ENCODE results near the gene DENND1A. TPM values are rescaled to one million over a fixed set of nuclear protein-coding genes. Genes with fewer than 3 reads are reported as not detected.
"Not testable (repeated sequence)": the region's sequence is repeated elsewhere in the genome, so short reads cannot be mapped to it uniquely, and the experiment has no call there.

DENND1A gene
- total RNA-seq, 1 donor from 2014 or later: 14.9 TPM

DNA sequence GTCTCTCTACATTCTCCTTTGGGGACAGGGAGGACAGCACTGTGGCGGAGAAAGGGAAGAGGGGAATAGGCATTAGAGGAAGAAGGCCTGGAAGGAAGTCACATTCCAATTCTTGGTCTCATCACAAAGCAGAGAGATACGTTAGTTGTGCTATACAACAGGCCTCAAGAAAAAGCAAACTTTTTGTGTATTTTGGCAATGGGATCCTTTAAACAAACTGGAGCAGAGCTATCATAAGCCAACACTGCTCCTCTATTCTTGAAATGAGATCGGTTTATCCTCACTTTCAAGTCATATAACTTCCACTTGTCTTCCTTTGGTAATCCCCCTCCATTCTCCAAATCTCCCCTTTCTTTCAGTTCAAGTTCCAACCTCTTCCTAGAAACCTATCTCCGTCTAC, 6.5 kb downstream of the DENND1A start:
- intact Hi-C loops (cut with micrococcal nuclease): no loop called here

DNA sequence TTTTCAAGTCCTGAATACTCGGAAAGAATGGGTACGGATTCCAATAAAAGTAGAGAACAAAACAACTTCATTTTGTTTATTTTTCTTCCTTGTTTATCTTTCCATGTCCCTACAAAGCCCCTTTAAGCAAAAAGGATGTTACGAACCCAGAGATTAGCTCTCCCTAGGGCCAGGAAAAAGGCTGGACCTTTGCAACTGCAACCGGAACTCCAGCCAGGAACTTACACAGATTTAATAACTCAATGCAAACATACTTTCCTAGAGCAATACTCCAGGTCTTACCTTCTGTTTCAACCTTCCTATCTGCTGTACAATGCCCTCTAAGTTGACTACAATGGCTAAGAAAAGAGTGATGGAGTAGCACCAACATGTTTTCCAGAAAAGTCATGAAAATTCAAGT, 7.0 kb downstream of the DENND1A start:
- intact Hi-C loops (cut with micrococcal nuclease): no loop called here

DNA sequence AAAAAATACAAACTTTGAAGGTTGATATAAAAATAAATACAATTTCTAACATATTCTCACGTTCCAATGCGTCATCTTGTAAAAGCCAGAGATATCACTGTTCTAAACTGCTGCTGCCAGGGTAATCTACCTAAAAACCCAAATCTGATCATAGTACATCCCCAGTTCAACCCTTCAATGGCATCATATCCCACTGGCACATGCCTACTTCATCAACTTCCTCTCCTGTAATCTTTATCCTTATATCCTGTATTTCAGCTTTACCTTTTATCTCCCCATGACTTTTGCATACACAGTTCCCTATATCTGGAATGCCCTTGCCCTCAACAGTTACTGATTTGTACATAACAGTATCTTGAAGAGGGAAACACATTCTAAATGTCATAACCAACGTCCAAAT, 7.5 kb downstream of the DENND1A start:
- intact Hi-C loops (cut with micrococcal nuclease): no loop called here

DNA sequence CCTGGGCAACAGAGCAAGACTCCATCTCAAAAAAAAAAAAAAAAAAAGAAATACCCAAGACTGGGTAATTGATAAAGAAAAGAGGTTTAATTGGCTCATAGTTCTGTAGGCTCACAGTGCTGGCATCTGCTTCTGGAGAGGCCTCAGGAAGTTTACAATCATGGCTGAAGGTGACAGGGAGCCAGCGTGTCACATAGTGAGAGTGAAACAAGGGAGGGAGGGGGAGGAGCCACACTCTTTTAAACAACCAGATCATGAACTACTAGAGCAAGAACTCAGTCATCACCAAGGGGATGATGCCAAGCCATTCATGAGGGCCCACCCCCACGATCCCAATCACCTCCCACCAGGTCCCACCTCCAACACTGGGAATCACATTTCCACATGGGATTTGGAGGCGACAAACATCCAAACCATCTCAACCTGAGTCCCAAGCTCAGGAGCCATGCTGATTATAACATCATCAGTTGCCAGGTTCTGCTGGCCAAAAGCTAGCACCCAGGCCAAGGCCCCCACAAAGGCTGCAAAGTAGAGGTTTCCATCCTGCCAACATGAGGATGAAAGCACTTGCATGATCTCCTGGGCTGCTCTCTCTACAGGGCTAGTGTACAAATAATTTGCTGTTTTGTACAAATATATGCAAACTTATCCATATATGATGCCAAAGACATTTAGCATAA, 15.3 kb downstream of the DENND1A start:
- intact Hi-C loops (cut with micrococcal nuclease): no loop called here

DNA sequence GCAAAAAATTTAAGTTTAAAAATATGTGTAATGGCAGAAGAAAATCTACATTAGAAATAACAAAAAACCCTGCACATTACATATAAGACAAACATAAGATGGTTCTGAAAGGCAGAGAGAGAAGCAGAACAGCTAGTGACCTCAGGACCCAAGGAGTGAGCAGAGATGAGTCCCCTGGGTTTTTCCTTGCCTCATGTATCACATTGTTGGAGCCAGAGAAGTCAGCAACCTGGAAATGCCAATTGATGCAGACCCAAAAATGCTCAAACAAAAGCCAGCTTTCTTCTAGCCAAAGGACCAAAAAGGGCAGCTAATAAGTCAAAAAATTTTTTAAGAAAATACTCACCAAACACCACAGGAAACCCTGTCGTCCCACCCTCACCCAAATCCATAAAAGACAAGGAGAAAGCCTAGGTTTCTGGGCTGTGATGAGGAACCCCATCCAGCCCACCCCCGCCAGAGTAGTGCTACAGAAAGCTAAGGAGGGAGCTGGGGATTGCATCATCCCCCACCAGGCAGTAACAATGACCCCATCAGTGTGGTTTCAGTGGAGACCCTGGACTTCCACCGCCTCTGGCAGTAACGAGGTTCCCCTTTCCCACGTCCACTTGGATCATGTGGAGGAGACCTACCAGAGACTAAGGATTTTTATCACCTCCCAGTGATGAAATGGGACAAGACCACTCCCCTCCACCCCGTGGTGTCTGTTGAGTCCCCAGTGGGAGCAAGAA, 17.6 kb downstream of the DENND1A start:
- intact Hi-C loops (cut with micrococcal nuclease): no loop called here

DNA sequence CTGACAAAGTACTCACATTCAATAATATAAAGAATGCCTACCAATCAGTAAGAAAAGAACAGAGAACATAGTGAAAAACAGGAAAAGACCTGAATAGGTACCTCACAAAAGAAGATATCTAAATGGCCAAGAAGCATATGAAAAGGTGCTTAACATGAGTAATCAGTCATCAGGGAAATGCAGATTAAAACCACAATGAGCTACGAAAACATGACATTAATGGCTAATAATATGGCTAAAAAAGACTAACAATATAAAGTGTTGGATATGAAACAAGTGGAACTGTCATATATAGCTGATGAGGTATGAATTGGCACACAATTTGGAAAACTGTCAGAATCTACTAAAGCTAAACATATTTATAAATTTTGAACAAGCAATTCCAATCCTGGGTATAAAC, 18.9 kb downstream of the DENND1A start:
- intact Hi-C loops (cut with micrococcal nuclease): no loop called here

DNA sequence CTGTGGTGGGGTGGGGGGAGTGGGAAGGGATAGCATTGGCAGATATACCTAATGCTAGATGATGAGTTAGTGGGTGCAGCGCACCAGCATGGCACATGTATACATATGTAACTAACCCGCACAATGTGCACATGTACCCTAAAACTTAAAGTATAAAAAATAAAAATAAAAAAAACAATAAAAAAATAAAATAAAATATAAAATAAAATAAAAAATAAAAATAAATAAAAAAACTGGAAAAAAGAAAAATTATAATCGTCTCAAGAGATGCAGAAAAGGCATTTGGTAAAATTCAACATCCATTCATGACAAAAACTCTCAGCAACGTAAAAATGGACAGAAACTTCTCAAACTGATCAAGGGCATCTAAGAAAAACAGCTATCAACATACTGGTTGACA, 20.7 kb downstream of the DENND1A start:
- intact Hi-C loops (cut with micrococcal nuclease): not testable (repeated sequence)

DNA sequence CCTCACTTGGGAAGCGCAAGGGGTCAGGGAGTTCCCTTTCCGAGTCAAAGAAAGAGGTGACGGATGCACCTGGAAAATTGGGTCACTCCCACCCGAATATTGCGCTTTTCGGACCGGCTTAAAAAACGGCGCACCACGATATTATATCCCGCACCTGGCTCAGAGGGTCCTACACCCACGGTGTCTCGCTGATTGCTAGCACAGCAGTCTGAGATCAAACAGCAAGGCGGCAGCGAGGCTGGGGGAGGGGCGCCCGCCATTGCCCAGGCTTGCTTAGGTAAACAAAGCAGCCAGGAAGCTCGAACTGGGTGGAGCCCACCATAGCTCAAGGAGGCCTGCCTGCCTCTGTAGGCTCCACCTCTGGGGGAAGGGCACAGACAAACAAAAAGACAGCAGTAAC, 26.4 kb downstream of the DENND1A start:
- intact Hi-C loops (cut with micrococcal nuclease): not testable (repeated sequence)

DNA sequence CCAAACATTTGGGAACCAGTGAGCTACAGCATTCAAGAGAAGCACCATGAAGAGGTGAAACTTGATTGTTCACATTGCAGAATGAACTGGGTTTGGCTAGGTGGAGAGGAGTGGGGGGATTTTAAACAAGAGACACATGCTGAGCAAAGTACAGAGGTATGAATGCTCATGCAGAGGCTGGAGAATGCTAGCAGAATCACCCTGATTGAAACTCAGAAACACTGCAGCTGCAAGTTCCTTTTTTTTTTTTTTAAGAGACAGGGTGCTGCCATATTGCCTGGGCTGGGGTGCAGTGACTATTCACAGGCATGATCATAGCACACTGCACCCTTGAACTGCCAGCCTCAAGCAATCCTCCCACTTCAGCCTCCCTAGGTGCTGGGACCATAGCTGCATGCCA, 35.1 kb downstream of the DENND1A start:
- intact Hi-C loops (cut with micrococcal nuclease): no loop called here

DNA sequence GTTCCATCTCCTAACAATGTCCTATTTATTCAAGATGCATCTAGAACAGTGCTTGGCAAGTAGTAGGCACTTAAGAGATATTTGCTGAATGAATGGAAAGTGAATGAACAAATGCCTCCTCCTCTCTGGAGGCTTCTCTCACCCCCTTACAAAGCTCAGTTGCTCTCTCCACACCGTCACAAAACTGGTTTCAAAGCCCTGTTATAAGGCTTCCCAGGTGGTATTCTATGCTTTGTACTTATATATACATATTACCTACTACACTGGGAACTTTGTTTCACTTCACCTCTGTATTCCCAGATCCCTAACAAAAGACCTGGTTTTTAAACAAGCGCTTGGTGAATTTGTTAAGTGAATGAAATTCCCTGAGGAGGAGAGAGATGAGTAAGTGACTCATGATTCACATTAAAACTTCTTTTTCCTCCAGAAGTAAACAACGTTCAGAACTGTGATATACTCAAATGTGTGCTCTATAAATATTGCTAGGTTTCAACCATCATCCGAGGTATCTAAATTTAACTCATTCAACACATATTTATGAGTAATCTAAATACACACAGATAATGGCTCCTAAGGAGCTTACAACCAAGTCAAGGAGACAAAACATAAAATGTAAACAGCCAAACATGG, 36.0 kb downstream of the DENND1A start:
- intact Hi-C loops (cut with micrococcal nuclease): no loop called here

DNA sequence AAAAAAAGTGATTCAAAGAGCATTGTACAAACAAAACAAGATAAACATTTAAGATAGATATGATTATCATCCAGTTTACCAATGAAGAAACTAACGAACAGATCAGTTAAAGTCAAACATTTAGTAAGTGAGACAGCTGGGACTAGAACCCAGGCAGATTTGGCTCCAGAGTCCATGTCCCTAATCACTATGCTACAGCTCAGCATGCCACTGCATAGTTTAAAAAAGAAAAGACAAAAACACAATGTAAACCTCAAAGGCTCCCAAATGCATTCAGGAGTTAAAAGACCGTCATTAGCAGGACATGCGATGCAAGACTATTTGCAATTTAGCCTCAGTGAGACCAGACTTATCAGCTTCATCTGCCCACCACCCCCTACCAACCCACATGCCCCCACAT, 36.8 kb downstream of the DENND1A start:
- intact Hi-C loops (cut with micrococcal nuclease): no loop called here

DNA sequence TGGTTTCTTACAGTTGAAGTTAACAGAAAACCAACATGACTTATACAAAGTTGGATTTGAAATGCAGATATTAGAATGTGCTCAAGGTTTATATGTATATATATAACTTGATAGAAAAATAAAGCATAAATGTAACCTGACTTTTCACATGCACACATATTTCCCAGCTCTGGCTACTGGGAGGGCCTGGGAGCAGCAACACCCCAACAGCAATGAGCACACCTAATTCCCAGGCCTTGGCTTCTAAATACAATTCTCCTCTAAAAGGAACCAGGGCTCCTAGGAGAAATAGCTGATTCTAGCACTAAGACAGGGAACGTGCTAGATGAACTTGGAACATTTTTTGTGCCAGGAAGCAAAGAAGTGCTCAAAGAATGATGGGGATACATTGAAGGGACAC, 42.1 kb downstream of the DENND1A start:
- intact Hi-C loops (cut with micrococcal nuclease): no loop called here

DNA sequence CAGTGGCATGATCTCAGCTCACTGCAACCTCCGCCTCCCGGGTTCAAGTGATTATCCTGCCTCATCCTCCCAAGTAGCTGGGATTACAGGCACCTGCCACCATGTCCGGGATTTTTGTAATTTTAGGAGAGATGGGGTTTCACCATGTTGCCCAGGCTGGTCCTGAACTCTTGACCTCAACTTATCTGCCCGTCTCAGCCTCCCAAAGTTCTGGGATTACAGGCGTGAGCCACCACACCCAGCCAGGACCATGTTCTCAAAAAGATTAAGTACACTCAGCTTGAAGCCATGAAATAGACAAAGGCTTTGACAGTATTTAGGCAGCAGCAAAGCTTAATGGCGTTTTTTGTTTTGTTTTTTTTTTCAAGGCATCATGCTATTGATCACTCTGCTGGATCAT, 44.1 kb downstream of the DENND1A start:
- intact Hi-C loops (cut with micrococcal nuclease): not testable (repeated sequence)

DNA sequence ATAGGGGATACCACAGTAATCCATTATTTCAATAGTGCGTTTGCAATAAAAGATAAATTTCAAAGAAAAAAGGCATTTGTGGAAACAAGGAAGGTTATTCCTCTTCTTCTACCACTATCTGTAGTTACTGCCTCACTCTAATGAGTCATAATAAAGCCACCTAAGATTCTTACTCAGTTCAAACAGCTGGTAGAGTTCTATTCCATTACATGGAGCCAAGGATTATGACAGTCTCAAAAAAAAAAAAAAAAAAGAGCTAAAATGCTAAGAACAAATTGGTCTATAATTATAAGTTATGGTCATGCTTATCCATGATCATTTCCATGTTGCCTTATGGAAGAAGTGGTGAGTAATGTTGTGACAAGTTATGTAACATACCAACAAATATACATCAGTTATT, 46.3 kb downstream of the DENND1A start:
- intact Hi-C loops (cut with micrococcal nuclease): no loop called here

DNA sequence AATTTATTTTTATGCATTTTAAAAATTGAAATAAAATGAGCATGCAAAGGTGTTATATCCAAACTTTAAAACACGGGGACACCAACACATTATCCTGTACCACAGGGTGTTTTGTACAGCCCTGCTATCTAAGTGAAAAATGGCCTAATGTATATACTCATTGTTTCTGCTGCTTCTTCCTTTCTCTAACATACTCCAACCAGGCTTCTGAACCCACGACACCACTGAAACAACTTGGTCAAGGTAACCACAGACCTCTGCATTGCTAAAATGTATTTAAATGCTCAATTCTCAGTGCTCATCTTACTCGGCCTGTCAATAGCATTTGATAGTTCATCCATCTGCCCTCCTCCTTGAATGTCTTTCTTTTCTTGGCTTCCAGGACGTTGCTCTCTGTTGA, 48.3 kb downstream of the DENND1A start:
- intact Hi-C loops (cut with micrococcal nuclease): no loop called here

DNA sequence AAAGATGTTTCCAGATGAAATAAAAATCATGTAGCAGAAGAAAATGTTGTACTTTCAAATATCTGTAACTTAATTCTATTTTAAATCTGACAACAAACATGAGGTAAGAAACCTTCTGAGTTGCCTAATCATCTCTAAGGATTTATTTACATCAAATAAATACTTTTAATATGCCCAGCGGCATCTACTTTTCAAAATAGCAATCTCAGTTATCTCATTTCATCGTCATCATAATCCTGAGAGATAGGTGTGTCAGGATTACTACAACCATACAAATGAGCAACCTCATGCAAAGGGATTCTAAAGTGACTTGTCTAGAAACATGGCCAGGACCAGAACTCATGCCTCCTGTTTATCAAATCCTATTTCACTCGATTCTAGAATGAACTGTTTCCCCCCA, 49.5 kb downstream of the DENND1A start:
- intact Hi-C loops (cut with micrococcal nuclease): no loop called here

DNA sequence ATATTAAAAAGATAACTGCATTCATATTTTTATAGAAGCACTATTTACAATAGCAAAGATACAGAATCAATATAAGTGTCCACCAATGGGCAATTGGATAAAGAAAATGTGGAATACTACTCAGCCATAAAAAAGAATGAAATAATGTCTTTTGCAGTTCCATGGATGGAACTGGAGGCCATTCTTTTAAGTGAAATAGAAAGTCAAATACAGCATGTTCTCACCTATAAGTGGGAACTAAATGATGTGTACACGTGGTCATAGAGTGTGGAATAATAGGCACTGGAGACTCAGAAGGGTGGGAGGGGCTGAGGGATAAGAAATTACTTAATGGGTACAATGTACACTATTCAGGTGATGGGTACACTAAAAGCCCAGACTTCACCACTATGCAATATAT, 53.2 kb downstream of the DENND1A start:
- intact Hi-C loops (cut with micrococcal nuclease): no loop called here

DNA sequence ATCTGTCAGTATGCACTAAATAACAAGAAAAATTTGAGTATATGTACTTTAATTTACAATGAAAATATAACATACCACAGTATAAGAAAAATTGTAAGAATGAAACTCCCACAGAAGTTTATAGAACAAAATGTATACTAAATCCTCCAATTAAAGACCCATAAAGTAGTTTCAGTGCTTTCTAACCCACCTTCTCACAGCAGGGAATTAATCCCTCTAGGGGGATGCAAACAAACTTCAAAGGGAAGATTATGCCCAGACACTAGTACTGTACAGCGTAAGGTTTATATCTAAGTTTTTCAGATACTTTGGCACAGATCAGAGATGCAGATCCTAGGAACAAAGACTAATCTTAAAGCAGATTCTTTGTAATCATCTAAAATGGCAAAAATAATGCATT, 57.2 kb downstream of the DENND1A start:
- intact Hi-C loops (cut with micrococcal nuclease): no loop called here

DNA sequence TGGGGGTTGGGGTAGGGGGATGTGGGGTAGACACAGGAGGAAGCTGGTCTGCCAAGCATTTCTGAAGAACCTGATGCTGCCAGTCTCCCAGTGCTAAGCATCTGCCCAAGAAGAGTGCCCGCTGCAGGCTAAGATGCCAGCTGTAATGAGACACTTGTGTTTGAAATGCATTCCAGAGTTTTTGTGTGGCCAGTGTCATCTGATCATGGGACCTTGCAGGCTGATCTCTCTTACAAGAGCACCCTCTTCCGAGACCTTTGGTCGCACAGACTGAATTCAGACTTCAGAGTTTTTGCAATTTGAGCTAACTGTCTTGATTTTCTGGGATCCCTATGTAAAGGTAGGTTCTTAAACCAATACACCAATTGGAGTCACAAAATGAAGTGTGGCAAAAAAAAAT, 58.1 kb downstream of the DENND1A start:
- intact Hi-C loops (cut with micrococcal nuclease): no loop called here

DNA sequence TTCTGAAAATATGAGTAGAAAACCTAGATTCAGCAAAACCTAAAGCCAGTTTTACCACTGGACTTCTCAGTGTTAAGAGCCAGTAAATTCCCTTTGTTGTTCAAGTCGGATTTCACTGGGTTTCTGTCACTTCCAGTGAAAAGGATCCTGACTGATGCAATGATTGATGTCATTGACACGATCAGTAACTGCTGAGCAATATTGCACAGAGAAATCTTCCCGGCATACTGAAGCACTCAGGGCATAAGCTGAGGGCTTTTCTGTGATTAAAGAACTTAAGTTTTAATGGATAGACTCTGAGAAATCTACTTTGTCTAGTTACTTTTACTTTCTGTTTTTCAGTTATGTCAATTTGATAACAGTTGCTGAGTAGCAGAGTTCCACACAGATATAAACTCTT, 61.9 kb downstream of the DENND1A start:
- intact Hi-C loops (cut with micrococcal nuclease): no loop called here

DNA sequence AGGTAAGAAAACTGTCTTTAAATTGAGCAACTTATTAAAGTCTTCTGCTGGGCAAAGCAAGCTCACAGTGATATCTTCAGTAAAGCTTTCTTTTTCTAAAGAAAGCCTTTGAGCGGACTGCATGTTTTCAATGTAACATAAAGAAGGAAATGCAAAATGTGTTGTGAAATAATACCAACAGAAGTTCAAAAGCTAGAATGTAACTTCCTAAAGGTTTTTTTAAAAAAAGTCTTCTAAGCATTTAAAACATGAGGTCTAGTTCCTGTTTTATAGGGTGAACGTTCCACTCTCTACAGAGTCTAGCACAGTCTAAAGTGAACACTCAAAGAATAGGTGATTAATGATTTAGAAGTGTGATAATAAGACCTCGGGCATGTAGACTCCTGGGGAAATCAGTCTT, 62.9 kb downstream of the DENND1A start:
- intact Hi-C loops (cut with micrococcal nuclease): no loop called here

DNA sequence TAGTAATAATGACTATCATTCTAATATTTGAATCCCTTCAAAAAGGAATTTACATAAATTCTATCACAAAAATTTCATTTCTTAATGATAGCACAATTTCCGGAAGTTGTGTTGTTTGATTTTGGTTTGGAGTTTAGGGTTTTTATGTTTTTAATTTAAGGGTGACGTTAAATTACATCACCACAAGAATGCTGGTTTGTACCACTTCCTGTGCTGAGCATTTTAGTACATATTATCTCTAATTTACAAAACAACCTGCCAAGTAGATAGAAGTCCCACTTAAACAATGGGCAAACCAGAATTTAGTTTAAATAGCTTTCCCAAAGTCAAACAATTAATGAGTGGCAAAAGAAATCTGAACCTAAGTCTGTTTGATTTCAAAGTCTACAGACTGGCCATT, 63.4 kb downstream of the DENND1A start:
- intact Hi-C loops (cut with micrococcal nuclease): no loop called here
